CD4-positive, alpha-beta T cell treated with Interleukin-15 for 4 hours (primary cell): ENCODE results near the gene BLOC1S4.

Source experiments
- DNase-seq: peaks from one replicate; pipeline ENCODE4 v3.0.0-alpha.2; 2020; ENCODE audit warnings: low spot score

BLOC1S4 gene

DNA sequence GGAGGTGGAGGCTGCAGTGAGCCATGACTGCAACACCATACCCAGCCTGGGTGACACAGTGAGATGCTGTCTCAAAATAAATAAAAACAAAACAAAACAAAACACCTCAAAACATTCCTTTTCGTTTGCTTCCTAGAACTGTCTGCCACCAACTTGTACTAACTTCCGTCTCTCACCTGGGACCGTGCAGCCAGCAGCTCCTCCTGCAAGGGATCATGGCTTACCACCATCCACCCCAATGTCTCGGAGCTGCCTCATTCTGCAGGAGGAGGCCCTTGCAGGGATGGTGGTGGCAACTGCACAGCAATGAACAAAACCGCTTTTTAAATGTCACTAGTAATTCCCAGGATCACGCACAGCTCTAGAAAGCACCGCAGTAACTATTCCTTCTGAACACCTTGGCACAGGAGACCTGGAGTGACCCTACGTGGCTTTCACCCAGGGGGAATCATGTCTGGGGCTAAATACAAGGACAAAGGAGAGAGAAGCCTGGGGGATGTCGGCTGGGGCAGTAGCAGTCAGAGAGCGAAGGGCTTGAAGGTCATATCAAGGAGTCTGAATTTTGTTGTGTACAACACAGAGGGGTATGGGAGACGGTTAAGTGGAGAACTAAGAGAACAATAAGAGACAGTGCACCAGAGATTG is 49.1 kb downstream of the BLOC1S4 start:
- DNase-seq = no peak

DNA sequence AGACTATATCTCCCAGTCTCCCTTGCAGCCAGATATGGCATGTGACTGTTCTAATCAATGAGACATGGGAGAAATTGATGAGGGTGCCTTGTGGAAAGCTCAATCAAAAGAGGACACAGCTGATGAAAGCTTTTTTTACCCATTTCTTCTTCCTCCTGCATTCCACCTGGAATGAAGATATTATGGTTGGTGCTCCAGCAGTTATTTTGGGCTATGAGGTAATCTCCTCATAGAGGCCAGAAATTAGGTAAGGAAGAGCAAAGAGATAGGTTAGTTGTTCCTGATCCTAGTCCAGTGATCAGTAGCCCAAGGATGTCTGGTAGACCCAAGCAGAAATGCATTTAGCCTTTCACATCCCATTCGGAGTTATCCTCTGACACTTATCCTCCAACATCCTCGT is 49.7 kb downstream of the BLOC1S4 start:
- no peak for DNase-seq
